Measurements from ENCODE around the gene OGFOD2.

DNA sequence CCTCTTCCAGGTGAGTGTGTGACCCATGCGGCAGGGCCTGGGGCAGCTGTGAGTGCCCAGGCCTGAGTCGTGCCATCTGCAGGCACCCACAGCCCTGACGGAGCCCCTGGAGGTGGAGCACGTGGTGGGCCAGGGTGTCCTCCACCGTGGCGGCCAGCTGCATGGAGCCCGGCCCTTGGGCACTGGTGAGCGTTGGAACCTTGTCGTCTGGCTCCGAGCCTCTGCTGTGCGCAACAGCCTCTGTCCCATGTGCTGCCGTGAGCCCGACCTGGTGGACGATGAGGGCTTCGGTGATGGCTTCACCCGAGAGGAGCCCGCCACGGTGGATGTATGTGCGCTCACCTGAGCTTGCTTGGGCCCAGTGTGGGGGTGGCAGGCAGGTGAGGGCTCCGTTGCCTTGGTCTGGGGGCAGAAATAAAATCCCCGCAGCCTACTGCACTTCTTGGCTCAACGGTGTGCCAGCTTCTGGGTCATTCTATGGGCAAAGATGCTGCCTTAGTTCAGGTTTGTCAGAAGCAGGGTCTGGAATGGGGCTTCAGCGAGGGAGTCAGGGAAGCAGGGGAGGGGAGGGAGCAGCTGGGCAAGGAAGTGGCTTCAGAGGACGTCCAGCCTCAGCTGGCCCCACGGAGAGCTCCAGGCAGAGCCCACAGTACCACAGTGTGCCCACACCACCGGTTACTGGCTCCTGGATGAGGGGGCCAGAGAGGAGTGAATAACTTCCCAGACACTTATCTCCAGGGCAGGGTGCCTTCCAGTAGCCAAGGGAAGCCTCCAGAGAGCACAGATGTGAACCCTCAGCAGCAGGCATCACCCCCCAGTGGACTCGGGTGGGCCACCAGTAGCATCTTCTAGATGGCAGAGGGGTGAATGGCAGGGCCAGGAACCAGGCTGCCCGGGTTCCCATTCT is 4.2 kb downstream of the OGFOD2 start:
- TF ChIP-seq CTCF (conservative IDR thresholded peaks at IDR 0.05; ENCODE audit: low read length) (no peak), EZH2phosphoT487 (IDR thresholded peaks at IDR 0.05; ENCODE audit: borderline replicate concordance, low read depth, low read length) (no peak)
